ENCODE measurements around the gene SPATA9. TPM values are rescaled to one million over a fixed set of nuclear protein-coding genes. Genes with fewer than 3 reads are reported as not detected.
A peak's percentile ranks its signal among the peaks of the same experiment; 100 is the strongest.

SPATA9 gene
- total RNA-seq, 3 donors from 2014 or later (not counting 1 experiment from before 2014, with no cell fraction given), result 1.3 to 2.1 (median 2.0) TPM

DNA sequence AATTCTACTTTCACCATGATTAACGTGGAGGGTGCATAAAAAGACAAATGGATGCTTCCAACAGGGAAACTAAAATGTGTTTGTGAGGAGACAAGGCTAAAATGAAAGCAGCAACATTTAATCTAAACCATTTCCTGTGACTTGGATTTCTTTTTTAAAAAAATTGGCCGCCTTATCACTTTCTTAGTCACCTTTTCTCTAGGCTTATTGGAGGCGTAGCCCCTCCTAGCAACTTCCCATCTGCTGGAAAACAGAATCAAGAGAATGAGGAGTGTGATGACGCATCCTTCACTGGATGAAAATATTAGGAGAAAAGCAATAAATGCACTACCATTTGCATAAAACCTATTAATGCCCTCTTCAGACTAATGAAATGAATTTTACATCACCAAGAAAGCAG is 63.7 kb downstream of the SPATA9 start:
- Mint-ChIP-seq H3K4me1 (peaks cover 32 to 36% of the 10 kb centered on the region in 2 donors), H3K9me3 (no peaks in the 10 kb centered on the region), H3K27me3 (ENCODE audit: low read depth in 2 of 2) (no peaks in the 10 kb centered on the region), H3K27ac (peak overlapping the region in 1 of 2 donors; percentile 78), H3K36me3 (peaks cover under 1% of the 10 kb centered on the region), H3K4me3 (peak overlapping the region; percentile 94)
- ATAC-seq, result no peak
- Histone ChIP-seq H3K27me3 (ENCODE audit: control insufficient read depth, insufficient read depth, low read length) (no peaks in the 10 kb centered on the region), H3K9me3 (ENCODE audit: control insufficient read depth, insufficient read depth, low read length) (no peaks in the 10 kb centered on the region), H3K4me3 (ENCODE audit: low read length) (no peak overlapping the region), H3K27ac (ENCODE audit: low read length) (no peak overlapping the region), H3K36me3 (ENCODE audit: control insufficient read depth, insufficient read depth, low read length) (no peaks in the 10 kb centered on the region), H3K4me1 (ENCODE audit: control insufficient read depth, insufficient read depth, low read length) (peaks cover 20% of the 10 kb centered on the region)
- intact Hi-C loops (cut with micrococcal nuclease), result no loop called here
- TF ChIP-seq, protein P1, sequence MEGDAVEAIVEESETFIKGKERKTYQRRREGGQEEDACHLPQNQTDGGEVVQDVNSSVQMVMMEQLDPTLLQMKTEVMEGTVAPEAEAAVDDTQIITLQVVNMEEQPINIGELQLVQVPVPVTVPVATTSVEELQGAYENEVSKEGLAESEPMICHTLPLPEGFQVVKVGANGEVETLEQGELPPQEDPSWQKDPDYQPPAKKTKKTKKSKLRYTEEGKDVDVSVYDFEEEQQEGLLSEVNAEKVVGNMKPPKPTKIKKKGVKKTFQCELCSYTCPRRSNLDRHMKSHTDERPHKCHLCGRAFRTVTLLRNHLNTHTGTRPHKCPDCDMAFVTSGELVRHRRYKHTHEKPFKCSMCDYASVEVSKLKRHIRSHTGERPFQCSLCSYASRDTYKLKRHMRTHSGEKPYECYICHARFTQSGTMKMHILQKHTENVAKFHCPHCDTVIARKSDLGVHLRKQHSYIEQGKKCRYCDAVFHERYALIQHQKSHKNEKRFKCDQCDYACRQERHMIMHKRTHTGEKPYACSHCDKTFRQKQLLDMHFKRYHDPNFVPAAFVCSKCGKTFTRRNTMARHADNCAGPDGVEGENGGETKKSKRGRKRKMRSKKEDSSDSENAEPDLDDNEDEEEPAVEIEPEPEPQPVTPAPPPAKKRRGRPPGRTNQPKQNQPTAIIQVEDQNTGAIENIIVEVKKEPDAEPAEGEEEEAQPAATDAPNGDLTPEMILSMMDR (IDR thresholded peaks at IDR 0.05), result no peak
- WGBS (ENCODE audit: insufficient coverage), result 84% methylated on average over 3 of the region's 4 CpGs
- DNase-seq, result no peak

DNA sequence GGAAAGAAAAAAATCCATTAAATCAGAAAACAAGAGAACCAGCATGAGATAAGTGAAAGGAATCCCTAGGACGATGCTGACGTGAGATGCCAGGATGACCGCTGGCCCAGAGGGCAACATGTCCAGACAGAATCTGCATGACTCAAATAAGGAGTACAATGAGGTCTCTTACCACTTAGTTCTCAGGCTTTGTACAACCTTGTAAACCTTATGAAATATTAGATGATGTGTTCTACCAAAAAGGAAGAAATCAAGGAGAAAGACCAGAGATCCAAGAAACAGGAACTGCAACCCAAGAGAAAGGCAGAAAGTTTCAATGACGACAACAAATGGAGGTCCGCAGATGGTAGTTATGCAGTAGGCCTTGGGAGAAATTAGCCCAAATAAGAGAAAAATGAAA is 65.7 kb downstream of the SPATA9 start:
- intact Hi-C loops (cut with micrococcal nuclease), result no loop called here
- TF ChIP-seq, protein P1 (IDR thresholded peaks at IDR 0.05), result no peak
- Mint-ChIP-seq H3K4me1 (peaks cover 26 to 30% of the 10 kb centered on the region in 2 donors), H3K36me3 (peaks cover 11% of the 10 kb centered on the region), H3K4me3 (no peak overlapping the region), H3K9me3 (peaks cover 2 to 6% of the 10 kb centered on the region in 2 donors), H3K27me3 (ENCODE audit: low read depth in 2 of 2) (no peaks in the 10 kb centered on the region), H3K27ac (no peak overlapping the region)
- Histone ChIP-seq H3K4me1 (ENCODE audit: control insufficient read depth, insufficient read depth, low read length) (peaks cover 17% of the 10 kb centered on the region), H3K4me3 (ENCODE audit: low read length) (no peak overlapping the region), H3K27me3 (ENCODE audit: control insufficient read depth, insufficient read depth, low read length) (no peaks in the 10 kb centered on the region), H3K9me3 (ENCODE audit: control insufficient read depth, insufficient read depth, low read length) (no peaks in the 10 kb centered on the region), H3K27ac (ENCODE audit: low read length) (no peak overlapping the region), H3K36me3 (ENCODE audit: control insufficient read depth, insufficient read depth, low read length) (no peaks in the 10 kb centered on the region)
- DNase-seq (no peak), ATAC-seq (no peak)
- 89% methylated on average over 5 of the region's 5 CpGs for WGBS (ENCODE audit: insufficient coverage)

DNA sequence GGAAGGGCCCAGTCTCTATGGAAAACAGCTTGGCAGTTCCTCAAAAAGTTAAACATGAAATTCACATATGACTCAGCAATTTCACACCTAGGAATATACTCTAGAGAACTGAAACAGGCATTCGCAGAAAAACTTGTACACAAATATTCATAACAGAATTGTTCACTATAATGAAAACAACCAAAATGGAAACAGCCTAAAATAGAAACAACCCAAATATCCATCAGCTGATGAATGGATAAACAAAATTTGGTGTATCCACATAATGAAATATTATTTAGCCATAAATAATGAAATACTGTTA is 67.7 kb downstream of the SPATA9 start:
- H3K27ac ChIP-seq (ENCODE audit: low read length), result no peak overlapping the region
- H3K27me3 ChIP-seq (ENCODE audit: control insufficient read depth, insufficient read depth, low read length), result no peaks in the 10 kb centered on the region
- H3K4me3 Mint-ChIP-seq, result no peak overlapping the region
- H3K36me3 Mint-ChIP-seq, result peaks cover 11% of the 10 kb centered on the region
- no peak overlapping the region for H3K4me3 ChIP-seq (ENCODE audit: low read length)
- ATAC-seq (no peak), DNase-seq (no peak)
- H3K36me3 ChIP-seq (ENCODE audit: control insufficient read depth, insufficient read depth, low read length), result no peaks in the 10 kb centered on the region
- H3K4me1 Mint-ChIP-seq, result peaks cover 17 to 20% of the 10 kb centered on the region in 2 donors
- peaks cover 2 to 6% of the 10 kb centered on the region in 2 donors for H3K9me3 Mint-ChIP-seq
- no peaks in the 10 kb centered on the region for H3K9me3 ChIP-seq (ENCODE audit: control insufficient read depth, insufficient read depth, low read length)
- intact Hi-C loops (cut with micrococcal nuclease), result no loop called here
- WGBS (ENCODE audit: insufficient coverage), result no CpG with 5 or more reads among the region's 1 CpG
- TF ChIP-seq, protein P1 (IDR thresholded peaks at IDR 0.05), result no peak
- H3K27ac Mint-ChIP-seq, result no peak overlapping the region
- peaks cover 8% of the 10 kb centered on the region for H3K4me1 ChIP-seq (ENCODE audit: control insufficient read depth, insufficient read depth, low read length)
- H3K27me3 Mint-ChIP-seq (ENCODE audit: low read depth in 2 of 2), result no peaks in the 10 kb centered on the region

DNA sequence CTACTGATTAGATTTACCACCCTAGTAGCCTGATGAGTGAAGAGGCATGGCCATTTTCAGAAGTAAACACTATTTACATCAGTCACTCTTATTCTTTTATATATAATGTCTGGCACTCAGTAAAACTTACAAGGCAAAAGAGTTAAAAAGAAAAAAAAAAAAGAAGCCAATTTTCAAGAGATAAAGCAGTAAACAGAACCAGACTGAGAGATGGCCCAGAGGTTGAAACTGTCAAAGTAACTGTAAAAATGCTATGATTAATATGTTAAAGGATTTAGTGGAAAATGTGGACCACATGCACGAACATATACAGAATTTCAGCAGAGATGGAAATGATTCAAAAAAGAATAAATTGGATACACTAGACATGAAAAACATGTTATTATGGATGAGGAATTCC is 69.3 kb downstream of the SPATA9 start:
- DNase-seq (no peak), ATAC-seq (no peak)
- H3K4me1 Mint-ChIP-seq, result peaks cover under 1 to 4% of the 10 kb centered on the region in 2 donors
- Histone ChIP-seq H3K4me3 (ENCODE audit: low read length) (no peak overlapping the region), H3K36me3 (ENCODE audit: control insufficient read depth, insufficient read depth, low read length) (no peaks in the 10 kb centered on the region), H3K4me1 (ENCODE audit: control insufficient read depth, insufficient read depth, low read length) (no peaks in the 10 kb centered on the region), H3K27me3 (ENCODE audit: control insufficient read depth, insufficient read depth, low read length) (no peaks in the 10 kb centered on the region), H3K27ac (ENCODE audit: low read length) (no peak overlapping the region), H3K9me3 (ENCODE audit: control insufficient read depth, insufficient read depth, low read length) (no peaks in the 10 kb centered on the region)
- H3K27ac Mint-ChIP-seq, result no peak overlapping the region
- no peak overlapping the region for H3K4me3 Mint-ChIP-seq
- TF ChIP-seq, protein P1 (IDR thresholded peaks at IDR 0.05), result no peak
- H3K9me3 Mint-ChIP-seq, result peaks cover 2 to 6% of the 10 kb centered on the region in 2 donors
- WGBS (ENCODE audit: insufficient coverage), result 100% methylated on average over 1 of the region's 1 CpG
- no peaks in the 10 kb centered on the region for H3K27me3 Mint-ChIP-seq (ENCODE audit: low read depth in 2 of 2)
- intact Hi-C loops (cut with micrococcal nuclease), result no loop called here
- peaks cover 11% of the 10 kb centered on the region for H3K36me3 Mint-ChIP-seq
